H7 (cell line): ENCODE results near the gene ADGRV1. TPM values are rescaled to one million over a fixed set of nuclear protein-coding genes. Genes with fewer than 3 reads are reported as not detected.

Source experiments
- DNase-seq: peaks from one replicate; pipeline ENCODE4 v3.0.0; 2012
- H3K27me3 ChIP-seq: 2 replicates; pipeline ENCODE4 v1.6.0; 2011; ENCODE audit warnings: mild to moderate bottlenecking, low read length; ENCODE audit not compliant: control insufficient read depth, insufficient read depth
- H3K36me3 ChIP-seq: replicated peaks from 2 replicates; pipeline ENCODE4 v1.5.1; 2011; ENCODE audit warnings: low read length; ENCODE audit not compliant: control insufficient read depth, insufficient read depth
- H3K4me3 ChIP-seq: 2 replicates; pipeline ENCODE4 v1.5.1; 2011; ENCODE audit warnings: low read depth, mild to moderate bottlenecking, control low read depth, low read length, moderate library complexity; ENCODE audit not compliant: insufficient read depth
- total RNA-seq: library from RNA; depleted of rRNA; stranded (reverse); fragments of >200 nt; shearing (Covaris generic); gene quantifications from 2 replicates; pipeline ENCODE4 v1.2.3, GENCODE V29; 2014; rRNA removed

The ADGRV1 gene
- total RNA-seq, 1 experiment from 2014 or later, result 28.8 TPM

DNA sequence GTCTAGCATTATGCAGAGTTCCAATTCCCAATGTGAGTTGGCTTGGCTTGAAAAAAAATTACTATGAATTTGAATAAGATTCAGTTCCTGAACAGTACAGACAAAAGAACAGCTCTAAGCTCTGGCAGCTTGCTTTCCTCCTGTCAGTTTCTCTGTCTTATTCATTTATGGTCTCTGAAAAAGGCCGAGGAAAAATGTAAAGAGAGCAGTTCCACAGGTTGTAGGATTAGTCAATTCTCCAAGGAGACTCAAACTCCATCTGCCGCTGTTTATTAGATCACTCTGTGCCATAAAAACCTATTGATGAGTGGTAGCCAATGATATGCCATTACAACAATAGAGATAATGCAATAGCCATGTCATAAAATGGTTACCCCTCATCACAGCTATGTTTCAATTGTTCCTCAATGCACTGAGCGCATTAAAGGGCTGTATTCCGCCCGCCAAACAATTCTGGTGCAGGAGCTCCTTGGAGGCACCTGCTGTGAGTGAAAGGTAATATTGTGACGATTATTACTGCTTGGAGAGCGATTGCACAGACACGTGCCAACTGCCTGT, 636.3 kb downstream of the ADGRV1 start:
- Histone ChIP-seq H3K36me3 (no peaks in the 10 kb centered on the region), H3K27me3 (no peaks in the 10 kb centered on the region), H3K4me3 (no peak overlapping the region)
- no peak for DNase-seq

DNA sequence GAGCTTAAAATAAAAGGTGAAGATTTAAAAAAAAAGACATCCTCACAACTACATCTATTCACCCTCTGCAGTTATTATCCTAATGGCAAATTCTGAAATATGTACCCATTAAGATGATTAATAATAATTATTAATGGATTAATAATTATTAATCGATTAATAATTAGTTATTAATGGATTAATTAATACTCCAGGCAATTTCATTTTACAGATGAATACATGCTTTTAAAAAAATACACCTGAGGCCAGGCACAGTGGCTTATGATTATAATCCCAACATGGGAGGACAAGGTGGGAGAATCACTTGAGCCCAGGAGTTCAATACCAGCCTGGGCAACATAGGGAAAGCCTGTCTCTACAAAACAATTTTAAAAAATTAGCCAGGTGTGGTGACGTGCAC, 642.1 kb downstream of the ADGRV1 start:
- no peak for DNase-seq
- Histone ChIP-seq H3K27me3 (no peaks in the 10 kb centered on the region), H3K36me3 (no peaks in the 10 kb centered on the region), H3K4me3 (no peak overlapping the region)

DNA sequence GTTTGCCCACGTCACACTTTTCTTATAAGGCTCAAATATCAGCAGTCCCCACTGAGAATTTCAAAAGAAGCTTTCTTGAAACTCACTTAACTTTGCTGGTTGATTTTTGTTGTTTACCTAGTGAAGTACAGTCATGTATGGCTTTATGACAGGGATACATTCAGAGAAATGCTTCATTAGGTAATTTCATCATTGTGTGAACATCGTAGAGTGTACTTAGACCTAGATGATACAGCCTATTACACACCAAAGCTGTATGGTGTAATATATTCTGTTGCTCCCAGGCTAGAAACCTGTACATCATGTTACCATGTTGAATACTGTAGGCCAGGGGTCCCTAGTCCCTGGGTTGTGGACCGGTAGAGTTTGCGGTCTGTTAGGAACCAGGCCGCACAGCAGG, 647.5 kb downstream of the ADGRV1 start:
- no peak for DNase-seq

DNA sequence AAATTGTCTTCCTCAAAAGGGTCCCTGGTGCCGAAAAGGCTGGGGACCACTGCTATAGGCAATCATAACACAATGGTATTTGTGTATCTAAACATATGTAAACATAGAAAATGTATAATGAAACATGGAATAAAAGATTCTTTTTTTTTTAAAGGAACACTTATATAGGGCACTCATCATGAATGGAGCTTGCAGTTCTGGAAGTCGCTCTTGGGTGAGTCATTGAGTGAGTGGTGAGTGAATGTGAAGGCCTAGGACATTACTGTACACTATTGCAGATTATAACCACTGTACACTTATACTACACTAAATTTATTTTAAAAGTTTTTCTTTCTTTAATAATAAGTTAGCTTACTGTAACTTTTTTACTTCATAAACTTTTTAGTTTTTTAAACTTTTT, 648.1 kb downstream of the ADGRV1 start:
- H3K36me3 ChIP-seq, result no peaks in the 10 kb centered on the region
- no peaks in the 10 kb centered on the region for H3K27me3 ChIP-seq
- no peak overlapping the region for H3K4me3 ChIP-seq
- DNase-seq, result no peak

More for the DNA sequence above, 647.5 kb downstream of the ADGRV1 start:
- H3K4me3 ChIP-seq, result no peak overlapping the region
- H3K27me3 ChIP-seq, result no peaks in the 10 kb centered on the region
- no peaks in the 10 kb centered on the region for H3K36me3 ChIP-seq

DNA sequence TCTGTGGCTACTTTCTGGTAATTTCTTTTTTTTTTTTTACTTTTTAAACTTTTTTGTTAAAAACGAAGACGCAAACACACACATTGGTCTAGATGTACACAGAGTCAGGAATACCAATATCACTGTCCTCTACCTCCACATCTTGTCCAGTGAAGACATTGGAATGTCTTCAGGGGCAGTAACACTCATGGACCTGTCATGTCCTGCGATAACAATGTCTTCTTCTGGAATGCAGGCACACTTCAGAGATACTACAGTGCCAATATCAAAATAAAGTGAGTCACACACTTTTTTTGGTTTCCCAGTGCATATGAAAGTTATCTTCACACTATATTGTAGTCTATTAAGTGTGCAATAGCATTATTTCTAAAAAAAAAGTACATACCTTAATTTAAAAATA, 648.7 kb downstream of the ADGRV1 start:
- no peak for DNase-seq
- Histone ChIP-seq H3K4me3 (no peak overlapping the region), H3K36me3 (no peaks in the 10 kb centered on the region), H3K27me3 (no peaks in the 10 kb centered on the region)

DNA sequence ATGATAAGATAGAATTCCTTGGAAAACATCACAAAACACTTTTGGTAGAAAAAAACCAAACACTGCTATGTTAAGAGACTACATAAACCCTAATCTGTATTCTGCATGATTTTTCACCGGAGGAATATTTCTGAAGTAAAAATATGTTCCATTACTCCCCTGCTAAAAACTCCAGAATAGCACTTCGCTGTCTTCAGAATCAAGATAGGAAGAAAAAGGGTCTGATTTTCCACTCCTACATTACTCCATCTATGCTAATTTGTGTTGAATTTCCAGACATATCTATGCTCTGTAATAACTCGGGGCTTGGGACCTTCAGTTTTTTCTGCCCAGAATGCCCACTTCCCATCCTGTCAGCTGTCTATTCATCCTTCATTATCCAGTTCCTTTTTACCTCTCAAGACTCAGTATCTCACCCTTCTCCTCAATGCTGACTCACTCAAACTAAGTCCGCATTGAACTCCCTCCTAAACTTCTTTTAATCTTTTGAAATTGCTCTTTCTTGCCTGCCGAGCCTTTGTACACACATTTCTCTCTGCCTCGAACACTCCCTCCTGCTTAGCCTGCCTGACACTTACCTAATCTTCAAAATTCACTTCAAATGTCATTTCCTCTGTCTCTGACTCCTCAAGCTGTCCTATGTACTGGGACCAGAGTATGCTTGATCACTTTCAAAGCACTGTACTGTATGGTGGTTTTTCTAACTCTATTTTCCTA, 653.6 kb downstream of the ADGRV1 start:
- H3K27me3 ChIP-seq, result no peaks in the 10 kb centered on the region
- no peaks in the 10 kb centered on the region for H3K36me3 ChIP-seq
- H3K4me3 ChIP-seq, result no peak overlapping the region
- no peak for DNase-seq

DNA sequence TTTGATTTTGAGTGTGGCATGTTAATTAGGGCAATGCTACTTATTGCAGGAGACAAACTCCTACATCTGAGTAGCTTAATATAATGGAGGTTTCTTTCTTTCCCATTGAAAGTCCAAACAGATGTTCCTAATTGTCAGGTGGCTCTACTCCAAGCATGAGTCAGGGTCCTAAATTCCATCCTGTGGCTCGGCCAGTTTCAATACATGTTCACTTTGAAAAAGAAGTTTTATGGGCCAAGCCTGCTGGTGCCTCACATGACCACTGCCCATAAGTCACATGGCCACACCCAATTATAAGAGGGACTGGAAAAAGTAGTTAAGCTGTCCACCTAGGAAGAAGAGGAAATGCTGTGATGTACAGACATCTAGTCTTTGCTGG, 654.1 kb downstream of the ADGRV1 start:
- Histone ChIP-seq H3K27me3 (no peaks in the 10 kb centered on the region), H3K36me3 (no peaks in the 10 kb centered on the region), H3K4me3 (no peak overlapping the region)
- no peak for DNase-seq

Other genes starting within 250 kb of the ADGRV1 start
- 20.2 and 43.7 TPM in 2 replicates for gene CETN3, start 149.0 kb upstream of the ADGRV1 start, total RNA-seq
- gene MBLAC2, start 84.0 kb upstream of the ADGRV1 start, total RNA-seq, result 4.5 and 5.6 TPM in 2 replicates
- gene POLR3G, start 83.9 kb upstream of the ADGRV1 start, total RNA-seq, result 126 and 169 TPM in 2 replicates
- gene LYSMD3, start 29.2 kb upstream of the ADGRV1 start, total RNA-seq, result 7.0 and 9.2 TPM in 2 replicates